ENCODE measurements around the gene GNAQ.

DNA sequence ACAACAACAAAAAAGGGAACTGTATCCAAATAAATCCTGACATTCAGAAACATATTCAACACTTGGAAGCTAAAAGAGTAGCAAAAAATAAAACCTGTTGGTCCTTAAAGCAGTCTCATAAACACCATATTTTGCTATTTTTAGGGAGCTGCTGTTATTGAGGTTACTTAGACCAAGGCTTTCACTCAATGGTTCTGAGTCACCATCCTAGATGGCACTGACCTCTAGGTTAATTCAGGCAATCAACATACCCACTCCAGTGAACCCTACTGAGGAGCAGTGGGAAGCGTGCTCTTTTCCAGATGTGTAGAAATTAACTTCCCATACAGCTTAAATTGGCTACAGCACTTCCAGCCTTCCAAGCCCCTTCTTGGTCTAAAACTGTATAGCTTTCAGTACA is 5.2 kb downstream of the GNAQ start:
- TF ChIP-seq CTCF (IDR thresholded peaks at IDR 0.05) = no peak
- TF ChIP-seq EZH2 (IDR thresholded peaks at IDR 0.05; ENCODE audit: borderline replicate concordance, insufficient read depth, low read depth, low read length, poor library complexity, severe bottlenecking) = no peak

Data from B cell (primary cell).